Prostate gland (tissue), 2 donors: ENCODE results near the gene PCDHB9. TPM values are rescaled to one million over a fixed set of nuclear protein-coding genes. Genes with fewer than 3 reads are reported as not detected.
"Not testable (repeated sequence)": the region's sequence is repeated elsewhere in the genome, so short reads cannot be mapped to it uniquely, and the experiment has no call there.

Experiments used
- DNase-seq: peaks from one replicate; pipeline ENCODE4 v3.0.0-alpha.2; 2019; ENCODE audit warnings: low spot score
- H3K27ac ChIP-seq, 2 donors: fragments of 200-600 bp; sonication (generic); 2 replicates each; pipeline ENCODE4 v1.5.1; 2017 to 2019
- H3K27me3 ChIP-seq: fragments of 200-600 bp; sonication (generic); replicated peaks from 2 replicates; pipeline ENCODE4 v1.5.1; 2019; ENCODE audit not compliant: insufficient read depth
- H3K36me3 ChIP-seq, 2 donors: fragments of 200-600 bp; sonication (generic); 1 replicate in 1 of 2; 2 replicates in 1 of 2; pipeline versions ENCODE4 v1.5.1 to v1.8.1; 2017 to 2019
- H3K4me1 ChIP-seq: fragments of 200-600 bp; sonication (generic); replicated peaks from 2 replicates; pipeline ENCODE4 v1.5.1; 2019
- H3K4me3 ChIP-seq, 2 donors: fragments of 200-600 bp; sonication (generic); 2 replicates each; pipeline ENCODE4 v1.5.1; 2017 to 2019
- H3K9me3 ChIP-seq: fragments of 200-600 bp; sonication (generic); 2 replicates; pipeline ENCODE4 v1.5.1; 2017
- CTCF ChIP-seq, 4 experiments: fragments of 200-600 bp in 2 of 4; fragments of 450-650 bp in 2 of 4; sonication (generic) in 2 of 4; IDR thresholded peaks; 1 replicate in 3 of 4; 2 replicates in 1 of 4; pipeline ENCODE4 v1.5.1; 2016 to 2019; ENCODE audit warnings: antibody characterized with exemption in 4 of 4, mild to moderate bottlenecking in 2 of 4, moderate library complexity in 2 of 4
- POLR2A ChIP-seq: fragments of 450-650 bp; IDR thresholded peaks from one replicate; pipeline ENCODE4 v1.6.1; 2016; ENCODE audit warnings: antibody characterized with exemption, mild to moderate bottlenecking
- POLR2AphosphoS5 ChIP-seq: sonication (generic); formaldehyde crosslinking; IDR thresholded peaks from one replicate; pipeline ENCODE4 v1.6.1; 2017; ENCODE audit warnings: antibody characterized with exemption
- WGBS: methylation state at CpG from one replicate; pipeline ENCODE4 v1.1.5; 2018; 5-methylcytosine and 5-hydroxymethylcytosine counted together
- intact Hi-C: fragments of 100-400 bp; cut with DNase I; formaldehyde crosslinking; loops from one replicate; pipeline ENCODE4 v1.14.2; 2022
- total RNA-seq, 2 donors: library from RNA; depleted of rRNA; stranded (reverse); fragments of >200 nt; gene quantifications; one replicate each; pipeline ENCODE4 v1.1.0, GENCODE V29; 2016

The PCDHB9 gene
- total RNA-seq = 1 to 10 TPM; 1.0 to 4.2 TPM

GRCh38 chr5:141186897-141187512 is at the start of gene PCDHB9:
TSS of gene PCDHB9 (plus strand) at chr5:141187161. CDS start at chr5:141187319, 158 bp downstream.
- Histone ChIP-seq H3K36me3 (no peaks in the 10 kb centered on the region), H3K27me3 (no peaks in the 10 kb centered on the region), H3K4me3 (no peak within 1 kb of the TSS), H3K9me3 (peaks cover 3% of the 10 kb centered on the region), H3K4me1 (no peaks in the 10 kb centered on the region), H3K27ac (no peak within 1 kb of the TSS)
- TF ChIP-seq CTCF (IDR thresholded peaks at IDR 0.05) (no peak), POLR2AphosphoS5 (no peak), POLR2A (no peak)
- intact Hi-C loops = no loop called here
- no peak for DNase-seq
- 13% methylated on average over 9 of the region's 9 CpGs for WGBS

- 47% methylated on average over 10 of the region's 34 CpGs for WGBS
- intact Hi-C loops, H3K27ac ChIP-seq: not testable (repeated sequence)
Measured at GRCh38 chr5:141137346-141137745, 49.6 kb upstream of the PCDHB9 start.

GRCh38 chr5:141149812-141150211 is 37.1 kb upstream of the PCDHB9 start, which contains the start of gene PCDHB6:
TSS of gene PCDHB6 (plus strand) at chr5:141150057. CDS start at chr5:141150258, 201 bp downstream.
- no peak for DNase-seq
- no peaks in the 10 kb centered on the region for H3K27me3 ChIP-seq
- no peak within 1 kb of the TSS for H3K27ac ChIP-seq
- H3K36me3 ChIP-seq = no peaks in the 10 kb centered on the region
- WGBS = 13% methylated on average over 18 of the region's 18 CpGs
- TF ChIP-seq CTCF (IDR thresholded peaks at IDR 0.05) = no peak
- TF ChIP-seq POLR2AphosphoS5 = no peak
- no peak for TF ChIP-seq POLR2A
- intact Hi-C loops = no loop called here
- H3K9me3 ChIP-seq = no peaks in the 10 kb centered on the region
- no peaks in the 10 kb centered on the region for H3K4me1 ChIP-seq
- H3K4me3 ChIP-seq = no peak within 1 kb of the TSS

More at GRCh38 chr5:141137346-141137745, 49.6 kb upstream of the PCDHB9 start:
- H3K4me3 ChIP-seq, H3K9me3 ChIP-seq, H3K36me3 ChIP-seq, H3K4me1 ChIP-seq, DNase-seq, H3K27me3 ChIP-seq: not testable (repeated sequence)

GRCh38 chr5:141150224-141150992 is 36.6 kb upstream of the PCDHB9 start:
- Histone ChIP-seq H3K4me1 (no peaks in the 10 kb centered on the region), H3K4me3 (no peak overlapping the region), H3K36me3 (no peaks in the 10 kb centered on the region), H3K27ac (no peak overlapping the region), H3K27me3 (no peaks in the 10 kb centered on the region), H3K9me3 (no peaks in the 10 kb centered on the region)
- no peak for DNase-seq
- TF ChIP-seq POLR2A = no peak
- 37% methylated on average over 33 of the region's 33 CpGs for WGBS
- intact Hi-C loops = no loop called here

GRCh38 chr5:141150993-141151325 is 36.0 kb upstream of the PCDHB9 start:
- 36% methylated on average over 13 of the region's 13 CpGs for WGBS
- TF ChIP-seq POLR2A = no peak
- no peak for TF ChIP-seq CTCF (IDR thresholded peaks at IDR 0.05)
- no peak for TF ChIP-seq POLR2AphosphoS5
- no peaks in the 10 kb centered on the region for H3K4me1 ChIP-seq
- intact Hi-C loops = no loop called here
- DNase-seq = no peak
- no peaks in the 10 kb centered on the region for H3K9me3 ChIP-seq
- H3K36me3 ChIP-seq = no peaks in the 10 kb centered on the region
- no peak overlapping the region for H3K27ac ChIP-seq
- H3K4me3 ChIP-seq = no peak overlapping the region
- no peaks in the 10 kb centered on the region for H3K27me3 ChIP-seq

- DNase-seq, H3K27me3 ChIP-seq, H3K9me3 ChIP-seq, H3K4me3 ChIP-seq, intact Hi-C loops, H3K36me3 ChIP-seq, H3K4me1 ChIP-seq, H3K27ac ChIP-seq: not testable (repeated sequence)
- 29% methylated on average over 35 of the region's 41 CpGs for WGBS
Measured at GRCh38 chr5:141151632-141152031, 35.3 kb upstream of the PCDHB9 start.

GRCh38 chr5:141152096-141152495 is 34.9 kb upstream of the PCDHB9 start:
- H3K36me3 ChIP-seq, H3K27me3 ChIP-seq, DNase-seq, H3K4me1 ChIP-seq, intact Hi-C loops, H3K27ac ChIP-seq, H3K9me3 ChIP-seq, H3K4me3 ChIP-seq: not testable (repeated sequence)
- 18% methylated on average over 23 of the region's 36 CpGs for WGBS
